Thoracic aorta (tissue), 2 donors: ENCODE results near the gene TSPAN10. TPM values are rescaled to one million over a fixed set of nuclear protein-coding genes. Genes with fewer than 3 reads are reported as not detected.

Source experiments
- ATAC-seq: fragments of 150-250 bp; one replicate; pipeline ENCODE4 v1.8.0; 2017; ENCODE audit warnings: low read depth; ENCODE audit not compliant: insufficient number of reproducible peaks, low FRiP score
- DNase-seq: peaks from one replicate; pipeline ENCODE4 v3.0.0-alpha.2; 2020; ENCODE audit warnings: low spot score
- H3K27ac ChIP-seq, 2 donors: fragments of 200-600 bp; sonication (generic); 1 replicate in 1 of 2; 2 replicates in 1 of 2; pipeline ENCODE4 v1.5.1; 2016; ENCODE audit warnings: mild to moderate bottlenecking in 2 of 2, moderate library complexity in 2 of 2
- H3K27me3 ChIP-seq: fragments of 200-600 bp; sonication (generic); replicated peaks from 2 replicates; pipeline ENCODE4 v1.6.0; 2016; ENCODE audit warnings: mild to moderate bottlenecking; ENCODE audit not compliant: insufficient read depth
- H3K36me3 ChIP-seq: fragments of 200-600 bp; sonication (generic); one replicate; pipeline ENCODE4 v1.5.1; 2016
- H3K4me1 ChIP-seq, 2 donors: fragments of 200-600 bp; sonication (generic); 1 replicate in 1 of 2; 2 replicates in 1 of 2; pipeline versions ENCODE4 v1.5.1 to v1.6.0; 2016; ENCODE audit warnings: low read depth in 2 of 2, mild to moderate bottlenecking in 1 of 2; ENCODE audit not compliant: control insufficient read depth in 1 of 2
- H3K4me3 ChIP-seq: fragments of 200-600 bp; sonication (generic); 2 replicates; pipeline ENCODE4 v1.5.1; 2016; ENCODE audit warnings: mild to moderate bottlenecking
- H3K9me3 ChIP-seq: fragments of 200-600 bp; sonication (generic); 2 replicates; pipeline ENCODE4 v1.5.1; 2016
- CTCF ChIP-seq: fragments of 200-600 bp; sonication (generic); IDR thresholded peaks from one replicate; pipeline ENCODE4 v1.5.1; 2019; ENCODE audit warnings: antibody characterized with exemption
- total RNA-seq, 2 donors: library from RNA; depleted of rRNA; stranded (reverse); fragments of >200 nt; gene quantifications; one replicate each; pipeline versions ENCODE4 v1.1.0 to v1.2.3, GENCODE V29; 2016

Gene TSPAN10
- total RNA-seq, result under 1 TPM in 1 of 2 donors, not detected in 1; 0.27 TPM

- DNase-seq (peak; percentile 50), ATAC-seq (peak; percentile 61)
- TF ChIP-seq CTCF, result no peak
- H3K36me3 ChIP-seq, result no peaks in the 10 kb centered on the region
- peaks cover 24 to 36% of the 10 kb centered on the region in 2 donors for H3K4me1 ChIP-seq
- peak within 1 kb of the TSS; percentile 71 to 78 for H3K27ac ChIP-seq
- no peaks in the 10 kb centered on the region for H3K9me3 ChIP-seq
- H3K27me3 ChIP-seq, result no peaks in the 10 kb centered on the region
- H3K4me3 ChIP-seq, result peak within 1 kb of the TSS; percentile 91
Measured at GRCh38 chr17:81636505-81637288, at the start of gene TSPAN10, which contains the start of gene NPLOC4. Gene TSPAN10, plus strand, starts transcription at chr17:81637196. Its CDS starts 5,217 bp downstream, at chr17:81642413. Gene NPLOC4, minus strand, starts transcription at chr17:81637112. Its CDS starts 182 bp downstream, at chr17:81636930.

- Histone ChIP-seq H3K4me1 (peaks cover 2 to 4% of the 10 kb centered on the region in 2 donors), H3K9me3 (no peaks in the 10 kb centered on the region), H3K4me3 (no peak overlapping the region), H3K27me3 (no peaks in the 10 kb centered on the region), H3K36me3 (peaks cover 61% of the 10 kb centered on the region), H3K27ac (no peak overlapping the region)
- DNase-seq (no peak), ATAC-seq (no peak)
- TF ChIP-seq CTCF, result no peak
Measured at GRCh38 chr17:81589612-81590011, 47.4 kb upstream of the TSPAN10 start.

- Histone ChIP-seq H3K9me3 (no peaks in the 10 kb centered on the region), H3K27me3 (no peaks in the 10 kb centered on the region), H3K27ac (no peak overlapping the region), H3K4me3 (no peak overlapping the region), H3K4me1 (peaks cover 4 to 8% of the 10 kb centered on the region in 2 donors), H3K36me3 (peaks cover 61% of the 10 kb centered on the region)
- ATAC-seq (no peak), DNase-seq (no peak)
- no peak for TF ChIP-seq CTCF
Measured at GRCh38 chr17:81590121-81590520, 46.9 kb upstream of the TSPAN10 start.

GRCh38 chr17:81591971-81592370 is 45.0 kb upstream of the TSPAN10 start:
- Histone ChIP-seq H3K4me1 (peaks cover 16 to 23% of the 10 kb centered on the region in 2 donors), H3K9me3 (no peaks in the 10 kb centered on the region), H3K4me3 (no peak overlapping the region), H3K27me3 (no peaks in the 10 kb centered on the region), H3K36me3 (peaks cover 47% of the 10 kb centered on the region), H3K27ac (no peak overlapping the region)
- TF ChIP-seq CTCF, result no peak
- ATAC-seq (no peak), DNase-seq (no peak)

GRCh38 chr17:81593105-81593871 is 43.7 kb upstream of the TSPAN10 start:
- H3K36me3 ChIP-seq, result peaks cover 44% of the 10 kb centered on the region
- no peak overlapping the region for H3K4me3 ChIP-seq
- no peak for DNase-seq
- H3K9me3 ChIP-seq, result no peaks in the 10 kb centered on the region
- H3K27ac ChIP-seq, result no peak overlapping the region
- H3K27me3 ChIP-seq, result no peaks in the 10 kb centered on the region
- no peak for TF ChIP-seq CTCF
- no peak for ATAC-seq
- peaks cover 16 to 23% of the 10 kb centered on the region in 2 donors for H3K4me1 ChIP-seq
